Activated T-cell treated with anti-CD3 and anti-CD28 coated beads, Interleukin-2, amount 50 U/mL, for 72 hours (primary cell): ENCODE data around the gene SERINC2. TPM values are rescaled to one million over a fixed set of nuclear protein-coding genes. Genes with fewer than 3 reads are reported as not detected.
A peak's percentile ranks its signal among the peaks of the same experiment; 100 is the strongest.

Experiments
- ATAC-seq, 2 donors: fragments of 150-1000 bp; cut with Tn5 transposase; replicated peaks in 1 of 2; 2 replicates each; pipeline ENCODE4 v1.10.0; 2021; ENCODE audit warnings: moderate library complexity in 2 of 2, mild to moderate bottlenecking in 1 of 2
- DNase-seq, 2 donors: peaks; one replicate each; pipeline ENCODE4 v3.0.0; 2021 to 2022; ENCODE audit warnings: mixed read lengths in 1 of 2
- H3K27ac Mint-ChIP-seq: one replicate; pipeline ENCODE4 v1.8.0; 2022; ENCODE audit warnings: mild to moderate bottlenecking, moderate library complexity, mixed read lengths
- H3K27me3 Mint-ChIP-seq: one replicate; pipeline ENCODE4 v1.8.0; 2022; ENCODE audit warnings: low read depth, mixed read lengths
- H3K36me3 Mint-ChIP-seq, 2 donors: one replicate each; pipeline ENCODE4 v1.8.0; 2022; ENCODE audit warnings: mixed read lengths in 2 of 2, mild to moderate bottlenecking in 1 of 2; ENCODE audit not compliant: insufficient read depth in 2 of 2
- H3K4me1 Mint-ChIP-seq: one replicate; pipeline ENCODE4 v1.8.0; 2022; ENCODE audit warnings: low read depth, mixed read lengths
- H3K4me3 Mint-ChIP-seq, 2 donors: one replicate each; pipeline ENCODE4 v1.8.0; 2022; ENCODE audit warnings: mild to moderate bottlenecking in 2 of 2, mixed read lengths in 2 of 2, moderate library complexity in 2 of 2
- H3K9me3 Mint-ChIP-seq, 2 donors: one replicate each; pipeline ENCODE4 v1.8.0; 2022; ENCODE audit warnings: mixed read lengths in 2 of 2
- total RNA-seq, 2 donors: library from RNA; stranded (reverse); gene quantifications; one replicate each; pipeline ENCODE4 v1.2.3, GENCODE V29; 2022

The SERINC2 gene
- total RNA-seq, 2 donors from 2014 or later = 0.23 to 0.31 TPM

GRCh38 chr1:31435471-31436409 lies 22.7 kb downstream of the SERINC2 start:
- H3K4me3 Mint-ChIP-seq = no peak overlapping the region
- no peaks in the 10 kb centered on the region for H3K36me3 Mint-ChIP-seq
- no peaks in the 10 kb centered on the region for H3K9me3 Mint-ChIP-seq
- DNase-seq (no peak), ATAC-seq (peak in 1 of 2 donors; percentile 13)
- H3K4me1 Mint-ChIP-seq = no peaks in the 10 kb centered on the region
- no peak overlapping the region for H3K27ac Mint-ChIP-seq
- H3K27me3 Mint-ChIP-seq = no peaks in the 10 kb centered on the region

GRCh38 chr1:31436596-31437432 lies 23.8 kb downstream of the SERINC2 start:
- no peaks in the 10 kb centered on the region for H3K4me1 Mint-ChIP-seq
- no peak for DNase-seq
- no peak overlapping the region for H3K27ac Mint-ChIP-seq
- no peak overlapping the region for H3K4me3 Mint-ChIP-seq
- H3K27me3 Mint-ChIP-seq = no peaks in the 10 kb centered on the region
- no peaks in the 10 kb centered on the region for H3K9me3 Mint-ChIP-seq
- ATAC-seq = no peak
- H3K36me3 Mint-ChIP-seq = no peaks in the 10 kb centered on the region

- H3K9me3 Mint-ChIP-seq = no peaks in the 10 kb centered on the region
- H3K4me3 Mint-ChIP-seq = no peak overlapping the region
- H3K27me3 Mint-ChIP-seq = no peaks in the 10 kb centered on the region
- H3K27ac Mint-ChIP-seq = no peak overlapping the region
- no peaks in the 10 kb centered on the region for H3K4me1 Mint-ChIP-seq
- no peak for ATAC-seq
- DNase-seq = no peak
- no peaks in the 10 kb centered on the region for H3K36me3 Mint-ChIP-seq
Observed at GRCh38 chr1:31437433-31438037, 24.5 kb downstream of the SERINC2 start.

GRCh38 chr1:31439276-31439675 lies 26.3 kb downstream of the SERINC2 start:
- ATAC-seq = no peak
- Mint-ChIP-seq H3K9me3 (peaks cover 0 to 2% of the 10 kb centered on the region in 2 donors), H3K27ac (no peak overlapping the region), H3K4me3 (no peak overlapping the region), H3K36me3 (no peaks in the 10 kb centered on the region), H3K27me3 (no peaks in the 10 kb centered on the region), H3K4me1 (no peaks in the 10 kb centered on the region)
- DNase-seq = no peak

- DNase-seq (no peak), ATAC-seq (no peak)
- Mint-ChIP-seq H3K36me3 (no peaks in the 10 kb centered on the region), H3K4me1 (no peaks in the 10 kb centered on the region), H3K27ac (no peak overlapping the region), H3K27me3 (no peaks in the 10 kb centered on the region), H3K9me3 (peaks cover 0 to 2% of the 10 kb centered on the region in 2 donors), H3K4me3 (no peak overlapping the region)
Observed at GRCh38 chr1:31441073-31441472, 28.1 kb downstream of the SERINC2 start.

- H3K9me3 Mint-ChIP-seq = peaks cover 0 to 2% of the 10 kb centered on the region in 2 donors
- no peaks in the 10 kb centered on the region for H3K27me3 Mint-ChIP-seq
- ATAC-seq (no peak), DNase-seq (no peak)
- no peak overlapping the region for H3K4me3 Mint-ChIP-seq
- H3K4me1 Mint-ChIP-seq = no peaks in the 10 kb centered on the region
- no peaks in the 10 kb centered on the region for H3K36me3 Mint-ChIP-seq
- H3K27ac Mint-ChIP-seq = no peak overlapping the region
Observed at GRCh38 chr1:31441558-31441957, 28.5 kb downstream of the SERINC2 start.

GRCh38 chr1:31441970-31442647 lies 29.1 kb downstream of the SERINC2 start:
- Mint-ChIP-seq H3K36me3 (no peaks in the 10 kb centered on the region), H3K4me3 (no peak overlapping the region), H3K4me1 (no peaks in the 10 kb centered on the region), H3K9me3 (peaks cover 0 to 2% of the 10 kb centered on the region in 2 donors), H3K27ac (no peak overlapping the region), H3K27me3 (no peaks in the 10 kb centered on the region)
- ATAC-seq (no peak), DNase-seq (no peak)

GRCh38 chr1:31442648-31442994 lies 29.6 kb downstream of the SERINC2 start:
- Mint-ChIP-seq H3K9me3 (peaks cover 0 to 2% of the 10 kb centered on the region in 2 donors), H3K27me3 (no peaks in the 10 kb centered on the region), H3K36me3 (no peaks in the 10 kb centered on the region), H3K4me3 (no peak overlapping the region), H3K4me1 (no peaks in the 10 kb centered on the region), H3K27ac (no peak overlapping the region)
- DNase-seq (no peak), ATAC-seq (no peak)

GRCh38 chr1:31443673-31444072 lies 30.7 kb downstream of the SERINC2 start:
- H3K4me3 Mint-ChIP-seq = no peak overlapping the region
- H3K36me3 Mint-ChIP-seq = no peaks in the 10 kb centered on the region
- H3K27ac Mint-ChIP-seq = no peak overlapping the region
- H3K4me1 Mint-ChIP-seq = no peaks in the 10 kb centered on the region
- peaks cover 8% of the 10 kb centered on the region for H3K27me3 Mint-ChIP-seq
- H3K9me3 Mint-ChIP-seq = peaks cover 0 to 2% of the 10 kb centered on the region in 2 donors
- ATAC-seq (no peak), DNase-seq (no peak)

GRCh38 chr1:31444725-31445448 lies 31.9 kb downstream of the SERINC2 start:
- Mint-ChIP-seq H3K27me3 (peaks cover 9% of the 10 kb centered on the region), H3K9me3 (peaks cover 0 to 2% of the 10 kb centered on the region in 2 donors), H3K4me1 (no peaks in the 10 kb centered on the region), H3K4me3 (no peak overlapping the region), H3K27ac (no peak overlapping the region), H3K36me3 (no peaks in the 10 kb centered on the region)
- ATAC-seq (no peak), DNase-seq (no peak)

GRCh38 chr1:31445951-31446350 lies 32.9 kb downstream of the SERINC2 start:
- DNase-seq = no peak
- Mint-ChIP-seq H3K9me3 (peaks cover 0 to 2% of the 10 kb centered on the region in 2 donors), H3K4me3 (no peak overlapping the region), H3K4me1 (no peaks in the 10 kb centered on the region), H3K36me3 (no peaks in the 10 kb centered on the region), H3K27me3 (peaks cover 9% of the 10 kb centered on the region), H3K27ac (no peak overlapping the region)
- no peak for ATAC-seq

- no peaks in the 10 kb centered on the region for H3K4me1 Mint-ChIP-seq
- peaks cover 5 to 6% of the 10 kb centered on the region in 2 donors for H3K9me3 Mint-ChIP-seq
- H3K27ac Mint-ChIP-seq = no peak overlapping the region
- H3K36me3 Mint-ChIP-seq = peaks cover under 1 to 3% of the 10 kb centered on the region in 2 donors
- H3K4me3 Mint-ChIP-seq = no peak overlapping the region
- DNase-seq (no peak), ATAC-seq (no peak)
- peaks cover 9% of the 10 kb centered on the region for H3K27me3 Mint-ChIP-seq
Observed at GRCh38 chr1:31447210-31447609, 34.2 kb downstream of the SERINC2 start.
